Glutamatergic neuron (in vitro differentiated cells): ENCODE measurements around the gene PCDHGA7. TPM values are rescaled to one million over a fixed set of nuclear protein-coding genes. Genes with fewer than 3 reads are reported as not detected.
"Not testable (repeated sequence)": the region's sequence is repeated elsewhere in the genome, so short reads cannot be mapped to it uniquely, and the experiment has no call there.

Experiments
- DNase-seq: peaks from one replicate; pipeline ENCODE4 v3.0.0; 2022
- H3K27ac Mint-ChIP-seq: one replicate; pipeline ENCODE4 v1.8.0; 2020; ENCODE audit warnings: mild to moderate bottlenecking, mixed read lengths, inconsistent platforms; ENCODE audit not compliant: unreplicated experiment
- H3K27me3 Mint-ChIP-seq: one replicate; pipeline ENCODE4 v1.8.0; 2020; ENCODE audit warnings: mild to moderate bottlenecking, moderate library complexity, mixed read lengths, inconsistent platforms; ENCODE audit not compliant: unreplicated experiment
- H3K36me3 Mint-ChIP-seq: one replicate; pipeline ENCODE4 v1.8.0; 2020; ENCODE audit warnings: mild to moderate bottlenecking, mixed read lengths, inconsistent platforms; ENCODE audit not compliant: unreplicated experiment
- H3K4me1 Mint-ChIP-seq: one replicate; pipeline ENCODE4 v1.8.0; 2020; ENCODE audit warnings: mild to moderate bottlenecking, low read depth, mixed read lengths, inconsistent platforms; ENCODE audit not compliant: unreplicated experiment
- H3K4me3 Mint-ChIP-seq: one replicate; pipeline ENCODE4 v1.8.0; 2020; ENCODE audit warnings: mild to moderate bottlenecking, mixed read lengths, inconsistent platforms; ENCODE audit not compliant: unreplicated experiment
- H3K9me3 Mint-ChIP-seq: one replicate; pipeline ENCODE4 v1.8.0; 2020; ENCODE audit warnings: mild to moderate bottlenecking, moderate library complexity, mixed read lengths, inconsistent platforms; ENCODE audit not compliant: unreplicated experiment
- CTCF ChIP-seq: fragments of 200-600 bp; sonication (generic); IDR thresholded peaks from one replicate; pipeline ENCODE4 v1.5.0; 2021; ENCODE audit not compliant: partially characterized antibody, unreplicated experiment
- total RNA-seq: library from RNA; stranded (reverse); fragmentation: NEBNext Ultra II Directional; extraction: Animal tissue kit (Norgen Biotek cat#: 25700); gene quantifications from one replicate; pipeline ENCODE4 v1.2.1, GENCODE V29; 2021; ENCODE audit not compliant: unreplicated experiment

The PCDHGA7 gene
- total RNA-seq, 1 donor from 2014 or later = 4.2 TPM

- peaks cover 17% of the 10 kb centered on the region for H3K27me3 Mint-ChIP-seq
- peak; percentile 71 for TF ChIP-seq CTCF
- peak; percentile 82 for DNase-seq
- peaks cover 45% of the 10 kb centered on the region for H3K9me3 Mint-ChIP-seq
- peak within 1 kb of the TSS; percentile 93 for H3K4me3 Mint-ChIP-seq
- H3K27ac Mint-ChIP-seq = peak within 1 kb of the TSS; percentile 95
- not testable (repeated sequence) for H3K4me1 Mint-ChIP-seq
- peaks cover 68% of the 10 kb centered on the region for H3K36me3 Mint-ChIP-seq
Observed at GRCh38 chr5:141407790-141408505, 25.4 kb downstream of the PCDHGA7 start, which contains the start of gene PCDHGB6. PCDHGB6 (plus strand) TSS chr5:141408021; CDS start chr5:141408203, 182 bp downstream.

- Mint-ChIP-seq H3K9me3 (peaks cover 52% of the 10 kb centered on the region), H3K4me3 (no peak overlapping the region), H3K27ac (peak overlapping the region; percentile 88), H3K27me3 (peaks cover 24% of the 10 kb centered on the region), H3K36me3 (peaks cover 71% of the 10 kb centered on the region), H3K4me1 (peaks cover 3% of the 10 kb centered on the region)
- DNase-seq = no peak
- TF ChIP-seq CTCF = no peak
Observed at GRCh38 chr5:141409598-141410306, 27.2 kb downstream of the PCDHGA7 start.

GRCh38 chr5:141411575-141411974 lies 29.0 kb downstream of the PCDHGA7 start:
- Mint-ChIP-seq H3K9me3 (peaks cover 57% of the 10 kb centered on the region), H3K27me3 (peaks cover 24% of the 10 kb centered on the region), H3K4me1 (peaks cover 3% of the 10 kb centered on the region), H3K27ac (no peak overlapping the region), H3K36me3 (peaks cover 64% of the 10 kb centered on the region), H3K4me3 (peak overlapping the region; percentile 52)
- no peak for DNase-seq
- no peak for TF ChIP-seq CTCF

- H3K4me1 Mint-ChIP-seq = peaks cover 3% of the 10 kb centered on the region
- H3K36me3 Mint-ChIP-seq = peaks cover 66% of the 10 kb centered on the region
- peaks cover 60% of the 10 kb centered on the region for H3K9me3 Mint-ChIP-seq
- DNase-seq = peak; percentile 40
- H3K4me3 Mint-ChIP-seq = peak within 1 kb of the TSS; percentile 80
- peaks cover 26% of the 10 kb centered on the region for H3K27me3 Mint-ChIP-seq
- TF ChIP-seq CTCF = peak; percentile 35
- H3K27ac Mint-ChIP-seq = peak within 1 kb of the TSS; percentile 55
Observed at GRCh38 chr5:141412854-141413539, 30.5 kb downstream of the PCDHGA7 start, which contains the start of gene PCDHGA10. PCDHGA10 (plus strand) TSS chr5:141412987; CDS start chr5:141413176, 189 bp downstream.
